ENCODE data around the gene CNEP1R1. TPM values are rescaled to one million over a fixed set of nuclear protein-coding genes. Genes with fewer than 3 reads are reported as not detected.

The CNEP1R1 gene
- total and polyA plus RNA-seq, 10 of the 15 experiments (the other 5 are each of a cell fraction or from before 2014, with no cell fraction given) = 11.5 to 29.2 (median 15.6) TPM

- no peak for FAIRE-seq
- H3K9ac ChIP-seq (ENCODE audit: control insufficient read depth, insufficient read depth, low read length) = no peak overlapping the region
- no peaks in the 10 kb centered on the region for H4K20me1 ChIP-seq (ENCODE audit: control insufficient read depth, insufficient read depth)
- no peak overlapping the region for H3K4me2 ChIP-seq (ENCODE audit: control insufficient read depth, insufficient read depth)
- SMC1A ChIA-PET (ENCODE audit: uncharacterized antibody, unreplicated experiment) = no interaction called here
- H3K36me3 ChIP-seq (ENCODE audit: control insufficient read depth in 2 of 2, insufficient read depth in 2 of 2, low read length in 1 of 2) = no peaks in the 10 kb centered on the region
- no peak for ATAC-seq
- H3K4me3 ChIP-seq = no peak overlapping the region
- in situ Hi-C loops (cut with MboI) (no loop called here), intact Hi-C loops (cut with micrococcal nuclease; ENCODE audit: unreplicated experiment) (no loop called here)
- POLR2A ChIA-PET = no interaction called here
- CTCF ChIA-PET = no interaction called here
- no peaks in the 10 kb centered on the region for H3K27me3 ChIP-seq (replicated peaks in 1 of 2; ENCODE audit: control insufficient read depth in 2 of 2, insufficient read depth in 2 of 2, low read length in 1 of 2)
- no peak overlapping the region for H3K27ac ChIP-seq (ENCODE audit: control insufficient read depth, insufficient read depth)
- no TSS peak for BruUV-seq (replicated peaks)
- RAD21 ChIA-PET (ENCODE audit: unreplicated experiment) = no interaction called here
- no peaks in the 10 kb centered on the region for H3K79me2 ChIP-seq (ENCODE audit: control insufficient read depth, insufficient read depth, low read length)
- TF ChIP-seq HDGF (IDR thresholded peaks at IDR 0.05) = no peak
- no peak for TF ChIP-seq CUX1 (IDR thresholded peaks at IDR 0.05; ENCODE audit: insufficient replicate concordance, low read depth, low read length)
- no peak for TF ChIP-seq E2F4 (IDR thresholded peaks at IDR 0.05; ENCODE audit: low read depth, low read length)
- TF ChIP-seq DPF2 (IDR thresholded peaks at IDR 0.05) = no peak
- no peak for TF ChIP-seq KDM1A (IDR thresholded peaks at IDR 0.05; ENCODE audit: borderline replicate concordance)
- TF ChIP-seq TCF12 (IDR thresholded peaks at IDR 0.05; ENCODE audit: low read depth, low read length) = no peak
- TF ChIP-seq NFXL1 (IDR thresholded peaks at IDR 0.05; ENCODE audit: borderline replicate concordance) = no peak
- TF ChIP-seq BCL3 (IDR thresholded peaks at IDR 0.05; ENCODE audit: borderline replicate concordance, insufficient read depth, low read depth, low read length, poor library complexity, severe bottlenecking) = no peak
- TF ChIP-seq CBFB (IDR thresholded peaks at IDR 0.05; ENCODE audit: low read depth) = no peak
- TF ChIP-seq CTCF (IDR thresholded peaks at IDR 0.05 in 2 of 3, conservative IDR thresholded peaks at IDR 0.05 in 1 of 3; ENCODE audit: control insufficient read depth in 2 of 3, extremely low read depth in 1 of 3, insufficient read depth in 1 of 3, low read depth in 3 of 3, low read length in 3 of 3) = no peak
- no peak overlapping the region for H2AFZ ChIP-seq (ENCODE audit: control insufficient read depth, low read depth, low read length)
- peaks cover 4% of the 10 kb centered on the region; the same call in 1 of the 3 replicates for H3K9me3 ChIP-seq (replicated peaks; ENCODE audit: control insufficient read depth, insufficient read depth, low read length)
- 32% methylated on average over 4 of the region's 4 CpGs for WGBS (ENCODE audit: insufficient coverage, insufficient replicate concordance, low lambda C conversion rate, missing lambda C conversion rate)
- H3K4me1 ChIP-seq (ENCODE audit: control insufficient read depth, insufficient read depth, low read length) = no peaks in the 10 kb centered on the region
- DNase-seq (ENCODE audit: low read depth, low spot score) = no peak
Measured at GRCh38 chr16:50004239-50004638, 20.8 kb upstream of the CNEP1R1 start.
